H4 (cell line): ENCODE results near the gene RBM33. TPM values are rescaled to one million over a fixed set of nuclear protein-coding genes. Genes with fewer than 3 reads are reported as not detected.
"Not testable (repeated sequence)": the region's sequence is repeated elsewhere in the genome, so short reads cannot be mapped to it uniquely, and the experiment has no call there.

ENCODE experiments used
- DNase-seq: peaks from one replicate; pipeline ENCODE4 v3.0.0-alpha.2; 2015; ENCODE audit warnings: low spot score
- total RNA-seq: library from RNA; depleted of rRNA; stranded (reverse); fragments of >200 nt; shearing (Covaris generic); gene quantifications from 2 replicates; pipeline ENCODE4 v1.2.3, GENCODE V29; 2014

Gene RBM33
- total RNA-seq, 1 experiment from 2014 or later = 10.6 TPM

DNA sequence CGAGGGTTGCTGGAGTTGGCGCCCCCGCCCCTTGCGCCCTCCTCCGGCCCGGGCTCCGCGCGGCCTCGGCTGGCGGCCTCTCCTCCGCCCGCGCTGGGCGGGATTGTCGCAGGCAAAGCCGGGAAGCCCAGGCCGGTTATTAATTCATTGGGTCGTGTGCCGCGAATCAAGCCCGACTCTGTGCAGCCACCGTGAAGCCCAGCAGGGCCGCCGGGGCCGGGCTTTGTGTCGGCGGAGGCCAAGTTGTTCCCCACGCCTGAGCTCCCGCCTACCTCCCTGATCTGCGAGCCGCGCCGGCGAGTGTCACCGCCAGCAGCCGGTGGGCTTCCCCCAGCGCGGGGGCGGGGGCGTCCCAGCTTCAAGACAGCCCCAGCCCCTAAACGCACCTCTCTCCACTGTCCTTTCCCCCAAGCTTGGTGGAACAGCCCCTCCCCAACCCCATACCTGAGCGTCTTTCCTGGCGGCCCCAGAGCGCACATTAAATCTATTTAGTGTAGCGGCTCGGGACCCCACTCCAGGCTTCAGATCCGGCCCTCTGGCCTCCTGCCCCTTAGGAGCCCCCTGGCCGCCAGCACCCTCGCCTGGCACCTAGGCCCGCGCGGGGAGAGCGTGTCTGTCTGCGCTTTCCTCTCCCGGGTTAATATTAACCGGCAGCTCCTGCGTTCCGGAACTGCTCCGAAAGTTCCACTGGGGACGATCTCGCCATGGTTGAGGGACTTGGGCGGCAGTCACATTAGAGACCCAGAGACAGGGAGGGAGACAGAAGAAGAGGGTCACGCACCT, 164.3 kb downstream of the RBM33 start:
- DNase-seq = no peak

DNA sequence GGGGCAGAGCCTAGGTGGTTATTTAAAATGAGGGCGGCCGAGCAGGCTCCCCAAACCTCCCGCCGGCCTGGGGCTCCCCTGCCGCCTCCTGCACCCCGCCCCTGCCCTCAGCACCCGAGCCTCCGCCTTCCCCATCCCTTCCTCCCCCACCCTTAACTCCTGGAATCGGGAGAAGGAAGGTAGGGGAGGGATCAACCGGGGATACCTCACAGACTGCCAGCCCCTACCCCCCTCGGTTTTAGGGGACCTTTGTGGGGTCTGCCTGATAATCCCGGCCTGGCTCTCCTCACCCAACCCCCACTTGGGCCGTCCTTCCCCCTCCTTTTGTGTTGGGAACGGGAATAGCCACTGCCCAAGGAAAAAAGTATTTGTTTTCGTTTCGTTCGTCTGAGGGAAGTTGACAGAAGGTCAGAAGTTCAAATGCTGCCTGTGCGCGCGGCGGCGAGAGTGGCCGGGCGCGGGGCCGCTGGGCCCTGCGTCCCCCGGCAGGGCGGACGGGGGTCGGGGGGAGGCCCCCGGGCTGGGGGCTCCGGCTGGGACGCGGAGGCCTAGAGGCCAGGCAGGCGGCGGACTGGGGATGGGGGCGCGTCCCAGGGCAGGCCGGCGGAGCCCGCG, 165.0 kb downstream of the RBM33 start:
- no peak for DNase-seq

DNA sequence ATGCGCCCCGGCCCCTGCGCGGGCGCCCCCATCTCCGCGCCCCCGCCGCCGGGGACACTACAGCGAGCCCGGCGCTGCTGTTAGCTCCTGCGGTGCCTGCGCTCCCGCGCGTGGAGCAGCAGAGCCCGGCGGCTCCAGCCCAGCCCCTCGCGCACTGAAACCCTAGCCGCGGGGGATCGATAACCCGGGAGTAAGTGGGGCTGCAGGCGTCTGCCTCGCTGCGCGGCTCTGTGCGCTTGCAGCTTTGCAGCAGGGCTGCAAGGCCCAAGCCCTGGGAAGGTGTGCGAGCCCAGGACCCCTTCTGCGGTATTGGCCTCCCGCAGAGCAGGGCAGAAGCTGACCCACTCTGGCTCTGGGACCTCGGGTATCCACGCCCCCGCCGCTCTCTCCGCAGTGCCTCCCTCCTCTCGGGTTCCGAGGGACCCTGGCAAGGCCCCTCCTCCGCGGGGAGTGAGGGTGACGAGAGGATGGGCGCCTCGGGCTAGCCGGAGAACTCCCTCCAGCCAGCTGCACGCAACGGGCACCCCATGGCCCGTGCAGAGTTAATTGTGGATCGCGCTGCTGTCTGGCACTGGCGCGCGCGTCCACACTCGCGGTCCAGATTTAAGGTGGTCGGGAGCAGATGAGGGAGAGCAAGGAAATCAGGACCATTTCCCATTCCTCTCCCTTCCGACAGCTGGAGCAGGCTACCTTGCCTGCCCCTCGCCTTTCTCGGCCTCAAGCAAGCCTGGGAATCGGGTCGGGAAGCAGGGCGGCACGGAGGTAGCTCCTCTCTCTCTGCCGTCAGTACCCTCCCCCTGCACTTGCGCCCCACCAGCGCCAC, 165.7 kb downstream of the RBM33 start:
- DNase-seq = no peak

DNA sequence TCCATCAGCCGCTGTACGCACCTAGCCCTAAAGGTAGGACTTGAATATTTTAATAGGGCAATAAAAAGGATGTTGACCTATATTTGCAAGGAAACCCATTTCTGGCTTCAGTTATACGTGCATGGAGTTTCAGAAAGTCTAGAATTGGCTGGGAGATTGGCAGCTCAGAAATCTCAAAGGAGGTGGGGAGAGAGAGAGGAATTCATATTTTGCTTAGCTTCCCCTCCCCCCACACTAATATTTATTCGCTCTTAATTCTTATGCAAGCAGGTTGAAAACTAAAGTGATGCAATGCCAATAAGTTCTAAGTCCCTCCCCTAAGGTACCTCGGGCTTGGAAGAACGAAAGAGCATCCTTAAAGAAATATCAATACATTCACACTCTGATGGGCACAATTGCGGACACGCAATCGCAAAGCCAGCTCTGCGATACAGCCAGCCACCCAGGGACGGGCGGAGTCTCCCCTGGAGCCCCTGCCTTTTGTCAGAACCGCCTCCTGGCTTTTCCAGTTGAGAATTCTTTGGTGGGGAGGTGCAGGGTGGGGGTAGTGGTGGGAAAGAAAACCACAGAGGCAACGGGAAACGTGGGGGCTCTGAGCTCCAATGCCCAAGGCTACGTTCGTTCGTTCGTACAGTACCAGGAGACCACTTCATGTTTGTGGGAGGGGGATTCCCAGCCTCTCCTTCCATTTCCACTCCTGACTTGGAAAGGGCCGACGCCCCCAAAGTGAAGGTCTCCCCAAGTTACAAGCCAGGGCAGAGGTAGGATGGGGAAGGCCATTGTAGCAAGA, 166.5 kb downstream of the RBM33 start:
- no peak for DNase-seq

DNA sequence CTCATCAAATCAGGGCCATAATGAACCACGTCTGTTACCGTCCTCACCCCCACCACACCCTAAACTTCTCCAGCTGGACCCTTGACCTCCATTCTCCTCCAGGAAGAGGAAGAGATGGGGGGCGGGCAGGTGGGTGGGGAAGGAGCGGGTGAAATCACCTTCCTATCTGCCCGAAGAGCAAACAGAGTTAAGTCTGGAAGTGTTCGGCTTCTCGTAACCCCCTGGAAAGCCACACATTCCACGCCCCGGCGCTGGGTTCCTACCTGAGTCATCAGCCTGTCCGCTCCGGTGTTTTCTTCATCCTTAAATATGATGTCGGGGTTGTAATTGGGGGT, 167.1 kb downstream of the RBM33 start:
- no peak for DNase-seq

DNA sequence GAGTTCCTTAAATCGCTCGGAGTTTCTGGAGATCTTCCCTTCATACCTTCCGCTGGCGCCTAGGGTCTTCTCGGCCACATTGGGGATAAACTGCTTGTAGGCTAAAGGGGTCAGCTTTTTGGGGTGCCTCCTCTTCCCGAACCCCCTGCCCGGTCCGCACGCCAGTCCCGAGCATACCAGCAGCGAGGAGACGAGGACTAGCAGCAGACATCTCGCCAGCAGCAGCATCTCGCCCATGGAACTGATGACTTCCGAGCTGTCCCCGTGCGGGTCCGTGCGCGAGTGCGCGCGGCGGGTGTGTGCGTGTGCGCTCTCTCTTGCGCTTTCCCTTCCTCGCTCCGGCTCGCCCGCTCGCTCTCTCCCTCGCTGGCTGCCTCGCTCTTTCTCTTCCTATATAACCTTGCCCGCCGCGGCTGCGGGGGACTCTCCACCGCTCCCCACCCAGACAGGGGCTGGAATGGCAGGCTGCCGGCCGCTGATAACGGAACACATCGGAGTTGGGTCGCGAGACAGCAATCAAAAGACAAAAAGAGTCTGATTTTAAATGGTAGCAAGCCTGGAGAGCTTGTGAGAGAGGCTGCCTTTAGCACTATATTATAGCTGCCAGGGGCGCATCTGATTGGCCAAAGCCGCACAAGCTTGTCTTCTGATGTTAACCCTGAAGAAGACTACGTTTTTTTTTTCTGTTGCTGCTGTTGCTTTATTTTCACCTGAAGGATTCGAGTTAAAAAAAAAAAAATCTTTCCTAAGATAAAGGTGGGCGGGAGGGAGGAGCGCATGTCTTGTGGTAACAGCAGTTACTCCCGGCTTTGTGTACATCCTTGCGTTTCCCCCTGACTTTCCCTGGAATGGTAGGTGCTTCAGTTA, 167.7 kb downstream of the RBM33 start, which contains the start of gene SHH:
Gene SHH, minus strand, starts transcription at position 569 of the 867 bp plus-strand sequence. Its CDS starts 341 bp downstream, at position 228.
- DNase-seq = no peak

DNA sequence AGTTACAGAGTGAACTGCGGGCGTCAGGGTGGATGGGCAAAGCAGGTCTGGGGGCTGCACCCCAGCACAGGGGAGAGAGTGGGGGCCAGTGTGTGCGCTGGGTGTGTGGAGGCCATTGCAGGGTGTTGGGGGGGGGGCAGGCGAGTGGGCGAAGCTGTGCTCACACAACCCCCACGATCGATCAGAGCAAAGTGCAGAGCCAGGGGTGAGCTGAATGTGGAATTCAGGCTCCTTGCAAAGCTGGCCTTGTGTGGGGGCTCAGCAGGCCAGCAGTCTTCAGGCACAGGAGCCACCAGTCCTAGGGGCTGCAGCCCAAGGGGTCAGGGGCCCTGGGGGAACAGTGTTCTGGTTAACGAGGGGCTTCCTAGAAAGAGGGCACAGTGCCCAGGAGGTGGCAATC, 168.7 kb downstream of the RBM33 start:
- no peak for DNase-seq

DNA sequence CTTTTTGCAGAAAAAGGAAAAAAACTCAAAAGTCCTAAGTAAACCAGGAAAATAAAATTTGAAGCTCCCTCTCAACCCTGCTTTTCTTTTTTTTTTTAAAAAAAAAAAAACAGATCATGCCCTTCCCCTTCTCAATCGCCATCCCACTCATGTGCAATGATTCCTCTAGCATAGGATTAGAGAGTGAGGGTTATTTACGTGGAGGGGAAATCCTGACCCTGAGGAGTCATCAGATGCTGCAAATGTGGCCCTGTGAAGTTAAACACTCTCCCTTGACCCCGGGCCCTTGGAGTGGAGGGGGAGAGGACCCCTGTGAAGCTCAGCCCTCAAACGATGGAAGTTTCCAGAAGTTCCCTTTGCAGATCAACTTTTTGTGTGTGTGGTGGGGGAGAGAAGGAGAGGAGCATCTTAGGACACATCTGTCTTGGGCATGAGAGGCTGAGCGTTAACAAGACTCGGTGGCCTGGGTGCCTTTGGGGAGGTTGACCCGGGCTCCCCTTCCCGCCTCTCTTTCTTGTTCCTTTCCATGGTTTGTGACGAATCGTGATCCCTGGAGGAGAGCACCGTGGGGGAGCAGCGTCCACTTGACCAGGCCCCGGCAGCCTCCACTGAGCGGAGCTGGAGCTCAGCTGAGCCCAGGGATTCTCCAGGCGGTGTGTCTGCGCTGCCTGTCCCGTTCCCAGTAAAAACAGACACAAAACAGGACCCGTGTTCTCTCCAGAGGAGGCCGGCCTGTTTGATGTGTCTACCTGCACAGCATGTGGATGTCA, 169.3 kb downstream of the RBM33 start:
- no peak for DNase-seq

DNA sequence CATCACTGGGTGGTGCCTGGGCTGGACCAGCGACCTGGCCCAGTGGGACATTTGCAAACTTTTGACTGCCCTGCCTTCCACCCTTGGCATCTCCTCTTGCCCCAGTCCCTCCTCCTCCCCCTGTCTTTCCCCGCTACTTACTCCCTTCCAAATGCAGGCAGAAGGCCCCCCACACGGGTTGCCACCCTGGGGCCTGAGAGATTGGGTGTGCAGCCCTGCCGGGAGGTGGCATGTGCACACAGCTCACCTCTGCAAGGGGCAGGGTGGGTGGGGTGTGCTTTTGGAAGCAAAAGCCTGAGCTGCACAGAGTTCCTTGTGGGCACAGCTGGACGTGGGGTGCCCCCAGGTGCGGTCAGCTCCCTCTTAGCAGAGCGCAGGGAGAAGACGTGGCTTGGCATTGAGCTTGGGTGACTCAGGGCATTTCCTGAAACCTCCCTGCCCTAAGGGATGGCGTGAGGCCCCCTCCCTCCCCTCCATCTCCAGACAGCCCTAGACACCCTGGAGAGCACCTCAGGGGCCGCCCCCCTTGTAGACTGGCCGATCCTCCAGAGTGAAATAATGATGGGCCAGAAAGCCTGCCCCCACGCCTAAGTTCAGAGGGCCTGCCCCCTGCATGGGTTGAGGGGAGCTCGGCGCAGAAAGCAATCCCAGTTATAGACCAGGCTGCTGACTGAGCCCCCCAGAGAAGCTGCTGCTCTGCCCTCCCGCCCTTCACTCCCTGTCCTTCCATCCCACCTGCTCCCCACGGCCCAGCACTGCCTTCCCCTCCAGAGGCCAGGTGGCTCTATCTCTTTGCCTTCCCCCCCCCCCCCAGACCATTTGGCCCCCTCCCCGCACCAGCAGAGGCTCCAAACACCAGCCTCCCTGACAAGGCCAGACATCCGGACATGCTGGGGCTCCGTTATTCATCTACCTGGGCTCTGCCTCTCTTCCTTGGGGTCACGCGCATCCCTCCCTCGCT, 170.1 kb downstream of the RBM33 start:
- no peak for DNase-seq

DNA sequence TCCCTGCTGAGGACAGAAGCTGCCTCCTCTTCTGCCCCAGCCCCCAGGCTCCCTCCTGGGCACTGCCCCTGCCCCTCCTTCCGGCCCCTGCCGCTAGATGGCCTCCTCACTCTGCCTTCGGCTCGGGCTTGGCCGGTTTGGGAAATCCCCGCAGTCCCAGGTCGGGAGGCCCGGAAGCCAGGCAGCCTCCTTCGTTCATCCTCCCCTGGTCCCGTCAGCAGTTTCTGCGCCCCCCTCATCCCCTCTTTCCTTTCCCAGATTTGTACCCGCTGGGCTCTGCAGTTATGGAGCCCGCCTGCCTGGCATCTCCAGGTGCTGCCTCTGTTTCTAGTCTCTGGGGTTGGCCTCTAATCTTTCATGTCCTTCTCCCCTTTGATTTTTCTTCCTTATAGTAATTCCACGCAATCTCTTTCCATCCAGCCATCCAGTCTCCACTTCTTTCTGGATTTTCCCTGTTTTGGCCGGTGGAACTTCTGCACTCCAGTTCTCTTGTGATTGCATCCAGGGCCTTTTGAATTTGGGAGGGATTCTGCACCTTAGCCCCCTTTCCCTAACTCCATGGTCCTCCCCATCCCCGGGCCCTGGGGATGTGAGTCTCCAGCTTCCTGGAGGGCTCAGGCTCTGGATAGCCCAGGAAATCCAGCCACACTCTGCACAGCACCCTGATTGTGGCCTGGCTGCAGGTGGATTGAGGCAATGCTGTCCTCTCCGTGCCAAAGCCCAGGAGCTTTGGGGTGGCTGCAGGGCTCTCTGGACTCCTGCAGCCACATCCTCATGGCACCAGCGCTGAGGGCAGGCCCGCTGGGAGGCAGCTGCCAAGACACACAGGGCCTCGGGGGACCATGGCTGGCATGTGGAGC, 171.1 kb downstream of the RBM33 start:
- peak; percentile 50 for DNase-seq

DNA sequence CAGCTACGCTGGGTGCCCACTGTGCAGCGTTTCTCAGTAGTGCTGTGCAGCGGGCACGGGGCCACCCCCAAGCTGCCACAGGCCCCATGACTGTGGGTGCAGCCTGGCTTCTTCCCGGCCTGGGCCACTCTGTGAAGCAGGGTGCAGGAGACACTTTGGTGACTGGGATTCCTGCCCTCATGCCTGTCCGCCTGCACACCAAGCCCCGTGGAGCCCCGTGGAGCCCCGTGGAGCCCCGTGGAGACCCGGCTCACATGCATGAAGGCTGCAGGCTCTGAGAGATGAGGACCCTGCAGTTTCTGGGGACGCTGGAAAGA, 171.7 kb downstream of the RBM33 start:
- no peak for DNase-seq

DNA sequence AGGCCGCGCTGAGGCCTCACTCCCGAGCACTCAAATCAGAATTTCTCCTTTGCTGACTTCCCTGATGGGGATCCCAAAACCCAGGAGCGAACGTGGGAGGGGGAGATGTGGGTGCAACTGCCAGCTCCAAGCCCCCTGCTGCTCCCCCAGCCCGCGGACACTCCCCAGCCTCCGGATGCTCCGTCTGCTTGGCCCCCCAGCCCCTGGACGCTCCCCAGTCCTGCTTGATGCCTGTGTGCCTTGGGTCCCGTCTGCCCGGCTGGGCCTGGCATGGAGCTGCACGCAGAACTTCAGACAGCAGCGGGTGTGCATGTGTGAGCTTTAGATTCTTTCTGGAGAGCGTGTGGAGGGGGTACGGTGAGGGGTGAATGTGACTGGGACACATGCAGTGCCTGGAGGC, 172.5 kb downstream of the RBM33 start:
- DNase-seq = no peak

DNA sequence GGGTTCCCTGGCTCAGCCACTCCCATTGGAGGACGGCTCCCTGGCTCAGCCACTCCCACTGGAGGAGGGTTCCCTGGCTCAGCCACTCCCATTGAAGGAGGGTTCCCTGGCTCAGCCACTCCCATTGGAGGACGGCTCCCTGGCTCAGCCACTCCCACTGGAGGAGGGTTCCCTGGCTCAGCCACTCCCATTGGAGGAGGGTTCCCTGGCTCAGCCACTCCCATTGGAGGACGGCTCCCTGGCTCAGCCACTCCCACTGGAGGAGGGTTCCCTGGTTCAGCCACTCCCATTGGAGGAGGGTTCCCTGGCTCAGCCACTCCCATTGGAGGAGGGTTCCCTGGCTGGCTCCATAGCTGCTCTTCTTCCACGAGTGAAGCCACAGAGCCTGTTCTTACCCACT, 173.1 kb downstream of the RBM33 start:
- DNase-seq = not testable (repeated sequence)

DNA sequence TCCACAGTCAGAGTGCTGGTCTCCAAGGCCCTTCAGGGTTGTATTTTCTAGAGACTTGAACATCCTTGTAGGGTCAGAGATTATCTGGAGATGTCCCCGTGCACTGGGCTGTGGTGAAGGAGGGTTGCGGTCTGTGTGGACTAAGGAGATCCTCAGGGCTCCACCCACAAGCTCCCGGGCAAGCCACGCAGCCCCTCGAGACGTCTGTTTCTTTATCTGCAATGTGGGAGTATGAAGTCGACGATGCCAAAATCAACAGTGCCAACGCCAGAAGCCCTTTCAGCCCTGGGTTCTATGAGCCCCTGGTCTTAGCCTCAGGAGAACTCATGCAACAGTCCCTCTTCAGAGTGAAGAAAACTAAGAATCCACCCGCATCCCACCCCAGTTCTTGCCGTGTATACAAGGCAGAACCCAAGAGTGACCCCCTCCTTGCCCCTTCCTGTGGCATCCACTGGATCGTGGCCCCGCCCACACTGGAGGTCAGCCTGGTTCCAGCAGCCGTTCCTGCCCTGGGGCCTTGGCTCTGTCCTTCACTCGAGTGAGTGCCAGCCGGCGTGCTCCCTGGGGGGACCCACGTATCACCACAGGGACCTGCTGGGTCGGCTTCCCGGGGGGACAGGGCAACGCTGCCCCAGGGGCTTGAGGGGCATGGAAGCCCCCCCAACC, 173.8 kb downstream of the RBM33 start:
- no peak for DNase-seq

DNA sequence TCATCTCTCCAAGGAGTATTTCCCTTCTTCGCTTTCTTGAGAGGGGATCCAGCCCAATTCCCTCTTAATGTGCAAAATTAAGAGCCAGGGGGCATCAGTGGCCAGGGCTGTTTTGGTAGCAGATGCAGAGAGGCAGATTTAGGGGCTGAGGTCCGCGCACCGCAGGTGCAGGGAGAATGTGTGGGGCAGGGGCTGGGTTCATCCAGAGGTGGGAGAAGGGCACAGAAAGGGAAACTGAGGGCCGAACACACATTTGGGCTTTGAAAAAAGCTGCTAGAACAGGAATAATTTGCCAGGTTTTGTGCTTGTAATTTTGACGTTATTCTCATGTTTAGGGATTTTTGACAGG, 174.3 kb downstream of the RBM33 start:
- no peak for DNase-seq

DNA sequence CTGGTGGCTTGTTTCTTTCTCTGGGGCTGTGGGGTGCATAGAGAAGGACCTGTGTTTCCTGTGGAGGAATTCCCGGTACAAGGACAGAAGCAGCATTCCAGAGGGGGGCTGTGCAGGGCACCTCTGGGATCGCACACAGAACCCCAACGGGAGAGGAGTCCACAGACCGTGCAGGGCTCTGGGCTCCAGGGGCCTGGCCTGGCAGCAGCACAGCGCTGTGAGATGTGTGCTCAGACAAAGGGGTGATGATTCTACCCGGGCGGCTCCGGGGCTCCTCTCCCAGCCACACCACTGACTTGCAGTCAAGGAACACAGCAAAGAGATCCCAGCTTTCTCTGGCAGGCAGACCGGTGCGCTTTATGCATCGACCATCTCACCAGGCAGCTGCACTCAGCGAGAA, 174.7 kb downstream of the RBM33 start:
- no peak for DNase-seq

DNA sequence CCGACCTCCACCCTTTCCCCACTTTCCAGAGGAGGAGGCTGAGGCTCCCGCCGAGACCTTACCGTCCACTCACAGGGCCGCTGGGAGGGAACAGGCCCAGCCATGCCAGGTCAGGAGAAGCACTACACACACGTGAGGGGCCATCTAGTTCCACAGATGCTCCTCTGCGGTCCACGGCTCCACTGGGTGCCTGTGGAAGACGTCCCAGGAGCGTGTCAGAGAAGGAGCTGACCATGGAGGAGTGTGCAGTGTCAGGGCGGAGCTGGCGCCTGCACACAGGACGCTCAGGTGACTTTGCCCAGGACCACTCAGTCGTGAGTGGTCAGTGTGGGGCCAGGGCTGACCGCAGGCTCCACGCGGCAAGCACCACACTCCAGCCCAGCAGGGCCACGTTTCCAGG, 175.8 kb downstream of the RBM33 start:
- DNase-seq = no peak

DNA sequence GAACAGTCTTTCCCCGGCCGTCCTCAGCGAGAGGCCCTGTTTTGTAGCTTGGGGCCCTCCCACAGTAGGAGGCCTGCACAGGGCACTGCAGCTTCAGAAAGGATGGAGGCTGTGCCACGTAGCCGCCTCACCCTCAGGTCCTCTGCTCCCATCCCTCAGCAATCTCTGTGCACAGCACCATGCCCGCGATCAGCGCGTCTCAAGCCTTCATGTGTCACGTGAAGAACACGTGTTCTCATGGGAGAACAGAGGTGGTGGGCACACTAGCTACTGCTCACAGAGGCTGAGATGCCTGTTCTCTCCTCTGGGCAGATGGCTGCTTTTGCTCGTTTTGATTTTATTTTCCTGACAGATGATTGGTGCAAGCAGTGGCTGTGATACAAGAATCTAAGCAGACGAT, 176.3 kb downstream of the RBM33 start:
- DNase-seq = no peak
